HEK293 (cell line): Measurements from ENCODE around the gene OTUB2.
A peak's percentile ranks its signal among the peaks of the same experiment; 100 is the strongest.

Source experiments
- CTCF ChIA-PET: fragments of 350-600 bp; formaldehyde crosslinking; extraction: SDS; loops from one replicate; lab custom pipeline; 2021; ENCODE audit warnings: antibody characterized with exemption; lab: Yijun Ruan, JAX
- POLR2A ChIA-PET: fragments of 300-600 bp; formaldehyde crosslinking; extraction: SDS; loops from one replicate; lab custom pipeline; 2020; ENCODE audit warnings: antibody characterized with exemption, inconsistent platforms; lab: Yijun Ruan, JAX
- H3K27ac ChIP-seq: fragments of 200-500 bp; sonication (Bioruptor generic); 2 replicates; pipeline ENCODE4 v1.5.1; 2014; ENCODE audit warnings: low read depth, low read length, control low read depth, inconsistent platforms; ENCODE audit errors: extremely low read depth
- H3K36me3 ChIP-seq, 2 experiments: fragments of 200-500 bp in 1 of 2; sonication (Bioruptor generic) in 1 of 2; 1 replicate in 1 of 2; 2 replicates in 1 of 2; pipeline ENCODE4 v1.5.1; 2014 to 2017; ENCODE audit warnings: inconsistent platforms in 2 of 2, low read length in 2 of 2; ENCODE audit not compliant: control insufficient read depth in 2 of 2, insufficient read depth in 1 of 2
- H3K4me1 ChIP-seq: fragments of 200-500 bp; sonication (Bioruptor generic); 2 replicates; pipeline ENCODE4 v1.5.1; 2014; ENCODE audit warnings: mild to moderate bottlenecking, low read length, inconsistent platforms; ENCODE audit not compliant: control insufficient read depth, insufficient read depth
- H3K4me3 ChIP-seq: 2 replicates; pipeline ENCODE4 v1.5.1; 2011; ENCODE audit warnings: low read depth, mild to moderate bottlenecking, control low read depth, low read length, moderate library complexity
- H3K9me3 ChIP-seq: fragments of 200-500 bp; sonication (Bioruptor generic); 2 replicates; pipeline ENCODE4 v1.5.1; 2014; ENCODE audit warnings: low read depth, low read length, inconsistent platforms; ENCODE audit not compliant: control insufficient read depth, insufficient read depth
- GLI2 ChIP-seq: fragments of 450-650 bp; formaldehyde crosslinking; IDR thresholded peaks from 2 replicates; pipeline ENCODE4; 2017; ENCODE audit warnings: missing biosample characterization, missing genetic modification characterization, low read depth, borderline replicate concordance
- SCRT2 ChIP-seq: fragments of 450-650 bp; formaldehyde crosslinking; IDR thresholded peaks from 2 replicates; pipeline ENCODE4 v1.5.1; 2016; ENCODE audit warnings: missing biosample characterization, missing genetic modification characterization
- SETDB1 ChIP-seq: IDR thresholded peaks from one replicate; pipeline ENCODE4 v1.6.1; 2017; ENCODE audit warnings: mild to moderate bottlenecking, low read length, moderate library complexity, mixed read lengths; ENCODE audit not compliant: insufficient read length
- SP2 ChIP-seq: fragments of 450-650 bp; formaldehyde crosslinking; IDR thresholded peaks from 2 replicates; pipeline ENCODE4 v1.5.1; 2016; ENCODE audit warnings: missing biosample characterization, missing genetic modification characterization
- ZBTB17 ChIP-seq: fragments of 450-650 bp; formaldehyde crosslinking; IDR thresholded peaks from 2 replicates; pipeline ENCODE4 v1.5.1; 2016; ENCODE audit warnings: missing biosample characterization, missing genetic modification characterization
- ZBTB48 ChIP-seq: fragments of 450-650 bp; formaldehyde crosslinking; IDR thresholded peaks from 2 replicates; pipeline ENCODE4 v1.5.1; 2016; ENCODE audit warnings: missing biosample characterization, missing genetic modification characterization
- ZBTB7A ChIP-seq: fragments of 450-650 bp; formaldehyde crosslinking; IDR thresholded peaks from 2 replicates; pipeline ENCODE4 v1.5.1; 2016; ENCODE audit warnings: low read depth, missing biosample characterization, missing genetic modification characterization
- ZFHX2 ChIP-seq: fragments of 450-650 bp; formaldehyde crosslinking; conservative IDR thresholded peaks from 2 replicates; pipeline ENCODE4 v1.5.1; 2016; ENCODE audit warnings: missing biosample characterization, missing genetic modification characterization
- ZNF132 ChIP-seq: fragments of 450-650 bp; formaldehyde crosslinking; IDR thresholded peaks from 2 replicates; pipeline ENCODE4 v1.5.1; 2017; ENCODE audit warnings: missing biosample characterization, missing genetic modification characterization, borderline replicate concordance
- ZNF138 ChIP-seq: fragments of 450-650 bp; formaldehyde crosslinking; IDR thresholded peaks from 2 replicates; pipeline ENCODE4 v1.5.1; 2016; ENCODE audit warnings: missing biosample characterization, missing genetic modification characterization, borderline replicate concordance
- ZNF157 ChIP-seq: fragments of 450-650 bp; formaldehyde crosslinking; IDR thresholded peaks from 2 replicates; pipeline ENCODE4 v1.5.1; 2016; ENCODE audit warnings: missing biosample characterization, missing genetic modification characterization
- ZNF184 ChIP-seq: fragments of 450-650 bp; IDR thresholded peaks from 2 replicates; pipeline ENCODE4 v1.5.1; 2018; ENCODE audit warnings: missing biosample characterization, mild to moderate bottlenecking, missing genetic modification characterization
- ZNF335 ChIP-seq: fragments of 450-650 bp; formaldehyde crosslinking; conservative IDR thresholded peaks from 2 replicates; pipeline ENCODE4 v1.5.1; 2016; ENCODE audit warnings: missing biosample characterization, missing genetic modification characterization
- ZNF768 ChIP-seq: fragments of 450-650 bp; formaldehyde crosslinking; IDR thresholded peaks from 2 replicates; pipeline ENCODE4 v1.5.1; 2018; ENCODE audit warnings: missing biosample characterization, mild to moderate bottlenecking, missing genetic modification characterization
- ZNF777 ChIP-seq: fragments of 450-650 bp; formaldehyde crosslinking; IDR thresholded peaks from 2 replicates; pipeline ENCODE4 v1.5.1; 2017; ENCODE audit warnings: missing biosample characterization, missing genetic modification characterization, borderline replicate concordance
- TF ChIP-seq, protein P1 (sequence below): fragments of 450-650 bp; formaldehyde crosslinking; IDR thresholded peaks from 2 replicates; pipeline ENCODE4 v1.5.1; 2017; ENCODE audit warnings: missing biosample characterization, missing genetic modification characterization

The OTUB2 gene

DNA sequence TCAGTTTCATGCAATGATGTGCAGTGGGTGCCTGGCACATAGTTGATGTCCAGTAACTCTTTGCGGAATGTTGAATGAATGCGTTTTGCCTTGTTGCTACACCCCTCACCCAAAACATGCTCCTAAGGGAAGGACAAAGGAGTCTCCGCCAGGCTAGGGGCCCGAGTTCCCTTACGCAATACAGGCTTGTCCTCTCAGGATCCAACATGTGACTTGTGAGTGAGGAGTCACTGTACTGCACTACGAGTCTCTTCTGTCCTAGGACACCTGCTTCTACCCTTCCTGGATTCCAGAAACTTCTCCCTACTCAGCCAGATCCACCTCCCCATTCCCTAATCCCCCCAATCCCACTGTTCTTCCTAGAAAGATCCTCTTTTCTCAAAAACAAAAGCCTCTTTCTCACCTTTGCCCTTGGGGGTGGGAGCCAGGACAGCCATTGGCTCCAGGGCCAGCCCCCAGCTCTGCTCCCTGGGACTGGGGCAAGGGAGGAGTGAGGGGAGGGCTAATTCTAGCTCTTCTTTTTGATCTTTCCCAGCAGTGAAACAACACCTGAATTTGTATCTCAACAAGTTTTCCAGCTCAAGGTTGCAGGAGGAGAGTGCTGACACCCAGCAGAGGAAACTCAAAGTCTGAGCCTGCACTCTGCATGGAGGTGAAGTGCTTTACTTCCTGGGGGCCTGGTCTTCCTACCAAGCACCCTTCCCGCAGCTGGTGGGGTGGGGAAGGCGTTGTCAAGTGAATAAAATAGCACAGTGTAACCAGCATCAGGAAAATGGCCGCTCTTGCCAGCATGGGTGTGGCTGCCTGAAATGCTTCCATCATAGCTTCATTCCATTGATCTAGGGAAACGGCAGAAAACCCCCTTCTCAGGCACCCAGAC lies 3.4 kb upstream of the OTUB2 start:
- Histone ChIP-seq H3K4me1 (no peaks in the 10 kb centered on the region), H3K9me3 (no peaks in the 10 kb centered on the region), H3K27ac (no peak overlapping the region), H3K36me3 (no peaks in the 10 kb centered on the region), H3K4me3 (no peak overlapping the region)
- ChIA-PET POLR2A (no interaction called here), CTCF (interaction anchor here (1.1 to 4.4 kb wide), 3 partner anchors 13 to 101 kb away, joined by 3 to 17 read pairs (median 9); no protein-coding TSS in a partner anchor)
- TF ChIP-seq, protein P1, sequence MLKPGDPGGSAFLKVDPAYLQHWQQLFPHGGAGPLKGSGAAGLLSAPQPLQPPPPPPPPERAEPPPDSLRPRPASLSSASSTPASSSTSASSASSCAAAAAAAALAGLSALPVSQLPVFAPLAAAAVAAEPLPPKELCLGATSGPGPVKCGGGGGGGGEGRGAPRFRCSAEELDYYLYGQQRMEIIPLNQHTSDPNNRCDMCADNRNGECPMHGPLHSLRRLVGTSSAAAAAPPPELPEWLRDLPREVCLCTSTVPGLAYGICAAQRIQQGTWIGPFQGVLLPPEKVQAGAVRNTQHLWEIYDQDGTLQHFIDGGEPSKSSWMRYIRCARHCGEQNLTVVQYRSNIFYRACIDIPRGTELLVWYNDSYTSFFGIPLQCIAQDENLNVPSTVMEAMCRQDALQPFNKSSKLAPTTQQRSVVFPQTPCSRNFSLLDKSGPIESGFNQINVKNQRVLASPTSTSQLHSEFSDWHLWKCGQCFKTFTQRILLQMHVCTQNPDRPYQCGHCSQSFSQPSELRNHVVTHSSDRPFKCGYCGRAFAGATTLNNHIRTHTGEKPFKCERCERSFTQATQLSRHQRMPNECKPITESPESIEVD (tag by site-specific recombination) = no peak
- no peak for TF ChIP-seq SETDB1
- no peak for TF ChIP-seq ZNF184 (tag by site-specific recombination)
- TF ChIP-seq ZNF132 (tag by site-specific recombination) = no peak
- TF ChIP-seq SP2 (tag by site-specific recombination) = no peak
- no peak for TF ChIP-seq ZNF157 (tag by site-specific recombination)
- no peak for TF ChIP-seq GLI2
- no peak for TF ChIP-seq ZNF768 (tag by site-specific recombination)

- CTCF ChIA-PET = interaction anchor here (3.1 kb wide), 1 partner anchor 12 kb away, joined by 25 read pairs; no protein-coding TSS in a partner anchor
- no peaks in the 10 kb centered on the region for H3K4me1 ChIP-seq
- no peaks in the 10 kb centered on the region for H3K9me3 ChIP-seq
- POLR2A ChIA-PET = no interaction called here
- TF ChIP-seq ZNF768 (tag by site-specific recombination) = peak; percentile 81
- TF ChIP-seq SCRT2 (tag by site-specific recombination) = no peak
- H3K36me3 ChIP-seq = no peaks in the 10 kb centered on the region
- H3K4me3 ChIP-seq = no peak overlapping the region
- H3K27ac ChIP-seq = no peak overlapping the region
Observed at GRCh38 chr14:94024549-94024948, 1.6 kb upstream of the OTUB2 start.

GRCh38 chr14:94025720-94026119 lies 420 bp upstream of the OTUB2 start:
- no peak overlapping the region for H3K4me3 ChIP-seq
- POLR2A ChIA-PET = interaction anchor here (0.7 kb wide), 1 partner anchor 70 kb away, joined by 3 read pairs; no protein-coding TSS in a partner anchor
- CTCF ChIA-PET = interaction anchor here (0.9 to 3.1 kb wide), 4 partner anchors 11 to 86 kb away, joined by 3 to 25 read pairs (median 4); no protein-coding TSS in a partner anchor
- no peak overlapping the region for H3K27ac ChIP-seq
- no peaks in the 10 kb centered on the region for H3K36me3 ChIP-seq
- peak; percentile 57; the same call in 1 of the 2 replicates for TF ChIP-seq ZBTB17
- no peak for TF ChIP-seq ZNF138 (tag by site-specific recombination)
- TF ChIP-seq ZNF335 (tag by site-specific recombination) = peak; percentile 40; the same call in 1 of the 2 replicates
- H3K9me3 ChIP-seq = no peaks in the 10 kb centered on the region
- no peaks in the 10 kb centered on the region for H3K4me1 ChIP-seq

- POLR2A ChIA-PET = no interaction called here
- CTCF ChIA-PET = interaction anchor here (0.6 to 1.1 kb wide), 2 partner anchors 24 to 282 kb away, joined by 3 read pairs; no protein-coding TSS in a partner anchor
- Histone ChIP-seq H3K27ac (no peak overlapping the region), H3K9me3 (no peaks in the 10 kb centered on the region), H3K4me1 (no peaks in the 10 kb centered on the region), H3K4me3 (peak overlapping the region; percentile 63)
- TF ChIP-seq ZFHX2 (tag by site-specific recombination) (no peak), SCRT2 (tag by site-specific recombination) (peak; percentile 76), ZBTB7A (tag by site-specific recombination) (no peak), ZNF777 (tag by site-specific recombination) (peak; percentile 86), ZBTB48 (tag by site-specific recombination) (peak; percentile 84)
- TF ChIP-seq, all 188 proteins: peak for 3
- no peaks in the 10 kb centered on the region for H3K36me3 ChIP-seq
Observed at GRCh38 chr14:94026889-94027469, 839 bp downstream of the OTUB2 start.
